Neural progenitor cell (in vitro differentiated cells): ENCODE data around the gene SDC1. TPM values are rescaled to one million over a fixed set of nuclear protein-coding genes. Genes with fewer than 3 reads are reported as not detected.
A peak's percentile ranks its signal among the peaks of the same experiment; 100 is the strongest.

Experiments
- DNase-seq: peaks from one replicate; pipeline ENCODE4 v3.0.0-alpha.2; 2016; ENCODE audit warnings: low spot score
- H2AFZ ChIP-seq: fragments of 200-600 bp; sonication (generic); replicated peaks from 2 replicates; pipeline ENCODE4 v1.6.1; 2016; ENCODE audit warnings: antibody characterized with exemption
- H3F3A ChIP-seq: fragments of 200-600 bp; sonication (generic); 2 replicates; pipeline ENCODE4 v1.6.1; 2016; ENCODE audit warnings: antibody characterized with exemption, low read depth
- H3K27ac ChIP-seq: fragments of 200-600 bp; sonication (generic); 2 replicates; pipeline ENCODE4 v1.5.1; 2016; ENCODE audit warnings: mild to moderate bottlenecking
- H3K27me3 ChIP-seq: fragments of 200-600 bp; sonication (generic); 2 replicates; pipeline ENCODE4 v1.6.1; 2016; ENCODE audit warnings: mild to moderate bottlenecking, moderate library complexity
- H3K36me3 ChIP-seq: fragments of 200-600 bp; sonication (generic); 2 replicates; pipeline ENCODE4 v1.5.1; 2016
- H3K4me1 ChIP-seq: fragments of 200-600 bp; sonication (generic); 2 replicates; pipeline ENCODE4 v1.6.1; 2016; ENCODE audit warnings: mixed run types
- H3K4me2 ChIP-seq: fragments of 200-600 bp; sonication (generic); 2 replicates; pipeline ENCODE4 v1.6.1; 2016
- H3K4me3 ChIP-seq: fragments of 200-600 bp; sonication (generic); 2 replicates; pipeline ENCODE4 v1.5.1; 2016
- H3K79me2 ChIP-seq: fragments of 200-600 bp; sonication (generic); 2 replicates; pipeline ENCODE4 v1.6.1; 2016; ENCODE audit warnings: low read depth
- H3K9ac ChIP-seq: fragments of 200-600 bp; sonication (generic); 2 replicates; pipeline ENCODE4 v1.6.1; 2016
- H3K9me3 ChIP-seq: fragments of 200-600 bp; sonication (generic); 2 replicates; pipeline ENCODE4 v1.5.1; 2016; ENCODE audit warnings: low read depth
- H4K20me1 ChIP-seq: fragments of 200-600 bp; sonication (generic); 2 replicates; pipeline ENCODE4 v1.6.1; 2016; ENCODE audit warnings: low read depth
- H3K27ac Mint-ChIP-seq: 3 replicates; pipeline ENCODE4 v1.8.0; 2021; ENCODE audit warnings: mixed read lengths
- H3K27me3 Mint-ChIP-seq: 2 replicates; pipeline ENCODE4 v1.8.0; 2022; ENCODE audit warnings: low read depth, mild to moderate bottlenecking, inconsistent platforms, moderate library complexity, mixed read lengths; ENCODE audit not compliant: insufficient read depth
- H3K36me3 Mint-ChIP-seq: 3 replicates; pipeline ENCODE4 v1.8.0; 2021; ENCODE audit warnings: mixed read lengths
- H3K4me1 Mint-ChIP-seq: 3 replicates; pipeline ENCODE4 v1.8.0; 2021; ENCODE audit warnings: mixed read lengths
- H3K4me3 Mint-ChIP-seq: 3 replicates; pipeline ENCODE4 v1.8.0; 2021; ENCODE audit warnings: mild to moderate bottlenecking, moderate library complexity, mixed read lengths
- H3K9me3 Mint-ChIP-seq: 3 replicates; pipeline ENCODE4 v1.8.0; 2020; ENCODE audit warnings: mixed read lengths
- EZH2 ChIP-seq: fragments of 200-600 bp; sonication (generic); IDR thresholded peaks from 2 replicates; pipeline ENCODE4 v1.6.1; 2017; ENCODE audit warnings: antibody characterized with exemption, mild to moderate bottlenecking, moderate library complexity
- EZH2phosphoT487 ChIP-seq: fragments of 200-600 bp; sonication (generic); IDR thresholded peaks from 2 replicates; pipeline ENCODE4 v1.6.1; 2017; ENCODE audit warnings: antibody characterized with exemption
- total RNA-seq: library from RNA; depleted of rRNA; stranded (reverse); fragments of >200 nt; gene quantifications from 2 replicates; pipeline ENCODE4 v1.2.3, GENCODE V29; 2015; ENCODE audit warnings: low replicate concordance
- TF ChIP-seq, protein P1 (sequence below): fragments of 200-600 bp; sonication (generic); IDR thresholded peaks from 2 replicates; pipeline ENCODE4 v1.5.1; 2017; ENCODE audit warnings: antibody characterized with exemption, mild to moderate bottlenecking

SDC1 gene
- total RNA-seq, 1 donor from 2014 or later, result 27.5 TPM

DNA sequence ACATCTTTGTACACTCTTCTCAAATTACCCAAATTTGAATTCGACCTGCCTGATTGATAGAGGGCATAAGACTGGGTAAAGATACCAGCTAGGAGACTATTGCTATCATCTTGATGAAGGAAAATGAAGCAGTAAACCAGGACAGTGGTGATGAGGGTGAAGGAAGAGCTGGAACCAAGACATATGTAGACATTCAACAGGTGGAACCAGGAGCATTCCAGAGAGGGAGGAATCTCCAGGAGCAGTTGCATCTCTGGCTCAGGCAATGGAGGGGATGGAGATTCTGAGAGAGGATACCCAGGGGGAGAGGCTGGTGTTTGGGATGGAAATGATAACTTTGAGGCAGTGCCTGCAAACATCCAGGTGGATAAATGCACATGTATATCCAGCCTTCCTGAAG, 41.6 kb downstream of the SDC1 start:
- H3K79me2 ChIP-seq, result no peaks in the 10 kb centered on the region
- H3K36me3 Mint-ChIP-seq, result no peaks in the 10 kb centered on the region
- peak overlapping the region; percentile 28 for H3K27ac Mint-ChIP-seq
- no peak overlapping the region for H3K4me3 ChIP-seq
- H3K36me3 ChIP-seq, result no peaks in the 10 kb centered on the region
- peaks cover 20% of the 10 kb centered on the region for H3K4me1 Mint-ChIP-seq
- H3K27me3 Mint-ChIP-seq, result peaks cover 6% of the 10 kb centered on the region
- no peaks in the 10 kb centered on the region for H3K9me3 ChIP-seq
- H4K20me1 ChIP-seq, result peaks cover 2% of the 10 kb centered on the region
- H3K9ac ChIP-seq, result no peak overlapping the region
- H3K4me1 ChIP-seq, result peaks cover 38% of the 10 kb centered on the region
- H3K27ac ChIP-seq, result no peak overlapping the region
- H3K27me3 ChIP-seq, result no peaks in the 10 kb centered on the region
- H2AFZ ChIP-seq, result no peak overlapping the region
- no peak overlapping the region for H3K4me3 Mint-ChIP-seq
- no peak for DNase-seq
- TF ChIP-seq EZH2, result no peak
- TF ChIP-seq, protein P1, sequence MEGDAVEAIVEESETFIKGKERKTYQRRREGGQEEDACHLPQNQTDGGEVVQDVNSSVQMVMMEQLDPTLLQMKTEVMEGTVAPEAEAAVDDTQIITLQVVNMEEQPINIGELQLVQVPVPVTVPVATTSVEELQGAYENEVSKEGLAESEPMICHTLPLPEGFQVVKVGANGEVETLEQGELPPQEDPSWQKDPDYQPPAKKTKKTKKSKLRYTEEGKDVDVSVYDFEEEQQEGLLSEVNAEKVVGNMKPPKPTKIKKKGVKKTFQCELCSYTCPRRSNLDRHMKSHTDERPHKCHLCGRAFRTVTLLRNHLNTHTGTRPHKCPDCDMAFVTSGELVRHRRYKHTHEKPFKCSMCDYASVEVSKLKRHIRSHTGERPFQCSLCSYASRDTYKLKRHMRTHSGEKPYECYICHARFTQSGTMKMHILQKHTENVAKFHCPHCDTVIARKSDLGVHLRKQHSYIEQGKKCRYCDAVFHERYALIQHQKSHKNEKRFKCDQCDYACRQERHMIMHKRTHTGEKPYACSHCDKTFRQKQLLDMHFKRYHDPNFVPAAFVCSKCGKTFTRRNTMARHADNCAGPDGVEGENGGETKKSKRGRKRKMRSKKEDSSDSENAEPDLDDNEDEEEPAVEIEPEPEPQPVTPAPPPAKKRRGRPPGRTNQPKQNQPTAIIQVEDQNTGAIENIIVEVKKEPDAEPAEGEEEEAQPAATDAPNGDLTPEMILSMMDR, result no peak
- TF ChIP-seq EZH2phosphoT487, result no peak
- peaks cover 8% of the 10 kb centered on the region for H3F3A ChIP-seq
- no peaks in the 10 kb centered on the region for H3K9me3 Mint-ChIP-seq
- no peak overlapping the region for H3K4me2 ChIP-seq

DNA sequence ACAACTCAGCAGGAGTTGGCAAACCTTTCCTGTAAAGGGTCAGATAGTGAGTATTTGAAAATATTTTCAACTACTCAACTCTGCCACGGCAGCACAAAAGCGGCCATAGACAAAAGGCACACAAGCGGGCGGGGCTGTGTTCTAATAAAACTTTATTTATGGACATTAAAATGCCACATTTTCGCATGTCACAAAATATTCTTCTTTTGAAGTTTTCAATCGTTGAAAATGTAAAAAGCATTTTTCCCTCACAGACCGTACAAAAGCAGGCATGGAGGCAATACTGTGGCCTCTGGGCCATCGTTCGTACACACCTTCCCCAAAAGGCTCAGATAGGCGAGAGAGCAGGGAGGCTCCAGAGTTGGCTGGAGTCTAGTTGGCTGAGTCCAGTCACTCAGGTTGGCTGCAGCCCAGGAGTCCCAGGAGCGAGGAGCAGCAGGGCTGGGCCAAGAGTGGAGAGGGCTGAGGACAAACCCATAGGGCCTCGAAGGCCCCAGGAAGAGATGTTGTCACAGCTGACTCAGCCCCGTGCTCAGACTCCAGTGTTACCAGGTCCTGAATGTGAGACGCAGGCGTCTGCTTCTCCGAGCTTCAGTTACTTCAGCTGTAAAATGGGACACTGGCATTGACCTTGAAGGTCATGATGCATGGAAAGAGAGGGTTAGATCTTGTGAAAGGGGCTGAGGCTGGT, 42.5 kb downstream of the SDC1 start:
- Histone ChIP-seq H2AFZ (no peak overlapping the region), H3K36me3 (no peaks in the 10 kb centered on the region), H3K4me1 (peaks cover 28% of the 10 kb centered on the region), H3K4me3 (no peak overlapping the region), H3K79me2 (no peaks in the 10 kb centered on the region), H3F3A (no peaks in the 10 kb centered on the region), H3K9me3 (no peaks in the 10 kb centered on the region), H4K20me1 (no peaks in the 10 kb centered on the region), H3K27ac (no peak overlapping the region), H3K9ac (no peak overlapping the region), H3K27me3 (no peaks in the 10 kb centered on the region), H3K4me2 (no peak overlapping the region)
- Mint-ChIP-seq H3K4me3 (no peak overlapping the region), H3K9me3 (no peaks in the 10 kb centered on the region), H3K27me3 (peaks cover 6% of the 10 kb centered on the region), H3K27ac (no peak overlapping the region), H3K4me1 (peaks cover 19% of the 10 kb centered on the region), H3K36me3 (no peaks in the 10 kb centered on the region)
- TF ChIP-seq EZH2 (no peak), EZH2phosphoT487 (no peak)
- TF ChIP-seq, protein P1, result no peak
- DNase-seq, result no peak

DNA sequence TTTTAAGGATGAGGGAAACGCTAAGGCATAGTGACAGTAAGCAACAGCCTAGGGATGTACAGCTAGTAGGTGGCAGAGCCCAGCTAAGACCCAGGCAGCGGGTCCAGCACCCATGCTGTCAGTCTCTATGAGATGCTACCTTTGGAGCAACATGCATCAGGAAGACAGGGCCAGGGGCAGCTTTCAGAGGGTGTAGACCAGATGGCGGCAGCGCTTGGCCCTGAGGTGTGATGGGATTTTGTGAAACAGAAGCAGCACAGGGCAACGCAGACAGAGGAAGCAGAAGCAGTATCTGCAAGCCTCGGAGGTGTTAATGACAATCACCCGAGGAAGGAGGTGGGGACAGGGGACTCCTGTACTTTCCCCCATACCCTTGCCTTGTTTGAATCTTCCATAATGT, 43.2 kb downstream of the SDC1 start:
- Histone ChIP-seq H3K79me2 (no peaks in the 10 kb centered on the region), H3K4me3 (no peak overlapping the region), H4K20me1 (no peaks in the 10 kb centered on the region), H3F3A (no peaks in the 10 kb centered on the region), H3K27me3 (no peaks in the 10 kb centered on the region), H3K9me3 (no peaks in the 10 kb centered on the region), H3K9ac (no peak overlapping the region), H3K36me3 (no peaks in the 10 kb centered on the region), H3K27ac (no peak overlapping the region), H3K4me2 (no peak overlapping the region), H3K4me1 (peaks cover 23% of the 10 kb centered on the region), H2AFZ (no peak overlapping the region)
- no peak overlapping the region for H3K4me3 Mint-ChIP-seq
- H3K9me3 Mint-ChIP-seq, result no peaks in the 10 kb centered on the region
- TF ChIP-seq EZH2, result no peak
- TF ChIP-seq, protein P1, result no peak
- no peak overlapping the region for H3K27ac Mint-ChIP-seq
- H3K4me1 Mint-ChIP-seq, result peaks cover 17% of the 10 kb centered on the region
- peaks cover 5% of the 10 kb centered on the region for H3K27me3 Mint-ChIP-seq
- no peak for DNase-seq
- H3K36me3 Mint-ChIP-seq, result no peaks in the 10 kb centered on the region
